ENCODE measurements around the gene RTP1.

Gene RTP1

DNA sequence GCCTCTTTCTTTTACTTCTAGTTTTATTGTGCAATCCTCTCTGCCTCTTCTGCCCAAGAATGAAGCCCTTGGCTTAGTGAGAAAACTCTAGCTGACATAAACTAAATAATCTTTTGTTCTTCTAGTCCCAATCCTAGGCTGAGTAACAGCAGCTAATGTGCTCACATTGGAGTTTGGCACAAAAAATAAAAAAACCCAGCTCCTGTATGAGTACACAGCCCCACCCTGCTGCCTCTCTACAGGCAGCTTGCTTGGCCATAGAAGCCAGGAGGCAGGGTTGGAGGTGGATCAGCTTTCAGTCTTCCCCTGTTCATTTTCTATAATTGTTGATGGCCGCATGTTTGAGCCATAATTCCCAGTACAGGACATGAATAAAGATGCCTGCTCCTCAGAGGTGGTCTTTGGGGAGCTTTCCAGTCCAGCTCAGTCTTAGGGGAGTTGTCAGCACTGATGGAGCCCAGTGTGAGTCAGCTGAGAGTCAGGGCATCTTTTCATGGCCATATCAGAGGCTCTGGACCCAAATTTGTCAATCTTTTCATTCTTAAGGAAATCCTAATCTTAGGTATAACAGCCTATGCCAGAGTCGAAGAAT lies 46.7 kb downstream of the RTP1 start:
- DNase-seq, result no peak

DNA sequence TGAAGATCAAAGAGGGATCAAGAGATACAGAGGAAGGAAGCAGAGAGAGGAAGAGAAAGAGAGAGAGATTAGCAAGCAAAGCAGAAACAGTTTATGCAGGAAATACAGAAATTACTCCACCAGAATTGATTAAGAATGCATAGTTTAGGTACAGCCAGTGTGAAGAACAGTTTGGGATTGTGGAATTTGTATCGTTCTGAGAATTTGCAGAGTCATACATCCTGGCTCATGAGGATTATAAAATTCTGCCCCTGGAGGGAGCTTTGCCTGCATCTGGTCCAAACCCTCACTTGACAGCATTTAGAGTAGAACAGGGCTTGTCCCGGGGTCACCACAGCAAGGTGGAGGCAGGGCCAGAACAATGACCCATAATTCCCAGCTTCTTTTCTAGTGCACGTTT lies 50.1 kb downstream of the RTP1 start:
- DNase-seq, result no peak

Data from stimulated activated CD4-positive, alpha-beta T cell treated with anti-CD3 and anti-CD28 coated beads, Interleukin-4, amount 100 ng/mL, for 24 hours (primary cell).